Caco-2 (cell line): ENCODE measurements around the gene DSG2. TPM values are rescaled to one million over a fixed set of nuclear protein-coding genes. Genes with fewer than 3 reads are reported as not detected.

ENCODE experiments used
- BruUV-seq: library from RNA; stranded (reverse); fragments of 400-500 nt; replicated peaks from 2 replicates; lab custom pipeline; 2021; lab: Mats Ljungman, UMichigan
- CTCF ChIA-PET: fragments of 300-600 bp; sonication (Branson Sonifier 250); formaldehyde crosslinking; loops from one replicate; lab custom pipeline; 2022; ENCODE audit warnings: antibody characterized with exemption; lab: Charles Lee
- POLR2A ChIA-PET: fragments of 300-600 bp; sonication (Branson Sonifier 250); formaldehyde crosslinking; loops from one replicate; lab custom pipeline; 2022; ENCODE audit warnings: antibody characterized with exemption; lab: Charles Lee
- DNase-seq, 2 experiments: peaks; one replicate each; pipeline versions ENCODE4 v3.0.0 to v3.0.0-alpha.2; 2020 to 2022
- H3K27me3 ChIP-seq: replicated peaks from 2 replicates; pipeline ENCODE4 v1.6.0; 2011; ENCODE audit warnings: low read length; ENCODE audit not compliant: control insufficient read depth, insufficient read depth
- H3K36me3 ChIP-seq: 2 replicates; pipeline ENCODE4 v1.5.1; 2011; ENCODE audit warnings: low read length; ENCODE audit not compliant: control insufficient read depth, insufficient read depth
- H3K4me1 ChIP-seq: fragments of 250-450 bp; sonication (Bioruptor Pico); 2 replicates; pipeline ENCODE4 v1.5.1; 2020; ENCODE audit warnings: mild to moderate bottlenecking
- H3K4me3 ChIP-seq: 2 replicates; pipeline ENCODE4 v1.5.1; 2011; ENCODE audit warnings: low read depth, mild to moderate bottlenecking, control low read depth, low read length
- H3K9me3 ChIP-seq: fragments of 250-450 bp; sonication (Bioruptor Pico); 2 replicates; pipeline ENCODE4 v1.5.1; 2020; ENCODE audit warnings: mild to moderate bottlenecking, moderate library complexity
- H3K27ac Mint-ChIP-seq: one replicate; pipeline ENCODE4 v1.8.0; 2022; ENCODE audit warnings: mixed read lengths; ENCODE audit not compliant: unreplicated experiment
- H3K27me3 Mint-ChIP-seq: one replicate; pipeline ENCODE4 v1.8.0; 2022; ENCODE audit warnings: mixed read lengths; ENCODE audit not compliant: insufficient read depth, unreplicated experiment
- H3K36me3 Mint-ChIP-seq: one replicate; pipeline ENCODE4 v1.8.0; 2022; ENCODE audit warnings: mild to moderate bottlenecking, mixed read lengths; ENCODE audit not compliant: insufficient read depth, unreplicated experiment
- H3K4me1 Mint-ChIP-seq: one replicate; pipeline ENCODE4 v1.8.0; 2022; ENCODE audit warnings: low read depth, mixed read lengths; ENCODE audit not compliant: unreplicated experiment
- H3K4me3 Mint-ChIP-seq: one replicate; pipeline ENCODE4 v1.8.0; 2022; ENCODE audit warnings: mild to moderate bottlenecking, moderate library complexity, mixed read lengths; ENCODE audit not compliant: unreplicated experiment
- H3K9me3 Mint-ChIP-seq: one replicate; pipeline ENCODE4 v1.8.0; 2022; ENCODE audit warnings: mixed read lengths; ENCODE audit not compliant: unreplicated experiment
- CTCF ChIP-seq, 2 experiments: fragments of 200-600 bp in 1 of 2; IDR thresholded peaks; 1 replicate in 1 of 2; 2 replicates in 1 of 2; pipeline versions ENCODE4 v1.5.1 to v1.8.0; 2011 to 2022; ENCODE audit warnings: antibody characterized with exemption in 1 of 2, control low read depth in 1 of 2, inconsistent platforms in 1 of 2, low read depth in 1 of 2, low read length in 1 of 2, mild to moderate bottlenecking in 1 of 2, moderate library complexity in 1 of 2; ENCODE audit not compliant: insufficient read depth in 1 of 2, severe bottlenecking in 1 of 2, unreplicated experiment in 1 of 2
- intact Hi-C: fragments of 100-400 bp; cut with micrococcal nuclease; formaldehyde crosslinking; loops from one replicate; pipeline ENCODE4 v1.10.0; 2022; ENCODE audit not compliant: unreplicated experiment
- total RNA-seq: library from RNA; stranded (reverse); gene quantifications from 2 replicates; pipeline ENCODE4 v1.2.3, GENCODE V29; 2022

DSG2 gene
- total RNA-seq, 1 experiment from 2014 or later = 32.1 TPM

- Mint-ChIP-seq H3K36me3 (no peaks in the 10 kb centered on the region), H3K9me3 (no peaks in the 10 kb centered on the region), H3K4me1 (peaks cover 20% of the 10 kb centered on the region), H3K27me3 (no peaks in the 10 kb centered on the region), H3K4me3 (no peak overlapping the region), H3K27ac (no peak overlapping the region)
- Histone ChIP-seq H3K27me3 (no peaks in the 10 kb centered on the region), H3K4me1 (peaks cover 42% of the 10 kb centered on the region), H3K9me3 (no peaks in the 10 kb centered on the region), H3K36me3 (no peaks in the 10 kb centered on the region), H3K4me3 (no peak overlapping the region)
- CTCF ChIA-PET = no interaction called here
- BruUV-seq = no TSS peak
- POLR2A ChIA-PET = no interaction called here
- DNase-seq = no peak
- intact Hi-C loops = no loop called here
- TF ChIP-seq CTCF (IDR thresholded peaks at IDR 0.05; ENCODE audit: insufficient read depth in 1 of 2, low read depth in 1 of 2, low read length in 1 of 2, severe bottlenecking in 1 of 2, unreplicated experiment in 1 of 2) = no peak
Measured at GRCh38 chr18:31509571-31509970, 11.6 kb downstream of the DSG2 start.

GRCh38 chr18:31510319-31510718 lies 12.3 kb downstream of the DSG2 start:
- Mint-ChIP-seq H3K27me3 (no peaks in the 10 kb centered on the region), H3K27ac (no peak overlapping the region), H3K36me3 (no peaks in the 10 kb centered on the region), H3K4me1 (peaks cover 20% of the 10 kb centered on the region), H3K4me3 (no peak overlapping the region), H3K9me3 (no peaks in the 10 kb centered on the region)
- ChIA-PET CTCF (no interaction called here), POLR2A (no interaction called here)
- Histone ChIP-seq H3K27me3 (no peaks in the 10 kb centered on the region), H3K4me1 (peaks cover 44% of the 10 kb centered on the region), H3K36me3 (no peaks in the 10 kb centered on the region), H3K9me3 (no peaks in the 10 kb centered on the region), H3K4me3 (no peak overlapping the region)
- DNase-seq = no peak
- TF ChIP-seq CTCF (IDR thresholded peaks at IDR 0.05; ENCODE audit: insufficient read depth in 1 of 2, low read depth in 1 of 2, low read length in 1 of 2, severe bottlenecking in 1 of 2, unreplicated experiment in 1 of 2) = no peak
- BruUV-seq = no TSS peak
- intact Hi-C loops = loop anchor here (5.0 kb wide), 2 partner anchors 248 to 303 kb away; no protein-coding TSS in a partner anchor

- no peak for DNase-seq
- Histone ChIP-seq H3K9me3 (no peaks in the 10 kb centered on the region), H3K36me3 (no peaks in the 10 kb centered on the region), H3K27me3 (no peaks in the 10 kb centered on the region), H3K4me1 (peaks cover 44% of the 10 kb centered on the region), H3K4me3 (no peak overlapping the region)
- Mint-ChIP-seq H3K27ac (no peak overlapping the region), H3K36me3 (no peaks in the 10 kb centered on the region), H3K9me3 (no peaks in the 10 kb centered on the region), H3K4me1 (peaks cover 20% of the 10 kb centered on the region), H3K4me3 (no peak overlapping the region), H3K27me3 (no peaks in the 10 kb centered on the region)
- no peak for TF ChIP-seq CTCF (IDR thresholded peaks at IDR 0.05; ENCODE audit: insufficient read depth in 1 of 2, low read depth in 1 of 2, low read length in 1 of 2, severe bottlenecking in 1 of 2, unreplicated experiment in 1 of 2)
- intact Hi-C loops = loop anchor here (5.0 kb wide), 2 partner anchors 249 to 304 kb away; no protein-coding TSS in a partner anchor
- POLR2A ChIA-PET = no interaction called here
- BruUV-seq = no TSS peak
- CTCF ChIA-PET = no interaction called here
Measured at GRCh38 chr18:31511098-31511497, 13.1 kb downstream of the DSG2 start.
